ENCODE measurements around the gene GALNTL6.
"Not testable (repeated sequence)": the region's sequence is repeated elsewhere in the genome, so short reads cannot be mapped to it uniquely, and the experiment has no call there.

GALNTL6 gene

DNA sequence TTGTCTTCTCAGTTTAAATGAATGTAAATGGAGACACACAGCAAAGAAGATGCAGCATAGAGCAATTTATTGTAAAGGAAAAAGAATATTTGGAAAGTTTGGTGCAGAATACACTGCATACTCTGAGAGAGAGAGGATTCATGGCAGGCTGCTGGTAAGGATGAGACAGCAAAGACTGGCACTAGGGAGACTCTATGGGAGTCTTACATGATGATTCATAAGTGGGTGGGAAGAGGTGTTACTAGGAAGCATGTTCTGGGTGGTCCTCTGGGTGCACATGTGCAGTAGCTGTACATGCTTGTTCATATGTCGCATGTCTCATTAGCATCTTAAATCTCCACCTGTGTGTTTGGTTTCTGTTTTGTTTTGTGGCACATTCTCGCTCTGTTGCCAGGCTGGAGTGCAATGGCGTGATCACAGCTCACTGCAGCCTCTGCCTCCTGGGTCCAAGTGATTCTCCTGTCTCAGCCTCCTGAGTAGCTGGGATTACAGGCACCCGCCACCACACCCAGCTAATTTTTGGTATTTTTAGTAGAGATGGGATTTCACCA lies 1164.4 kb downstream of the GALNTL6 start:
- DNase-seq (ENCODE audit: low read depth in 1 of 2, low spot score in 1 of 2): not testable (repeated sequence)

DNA sequence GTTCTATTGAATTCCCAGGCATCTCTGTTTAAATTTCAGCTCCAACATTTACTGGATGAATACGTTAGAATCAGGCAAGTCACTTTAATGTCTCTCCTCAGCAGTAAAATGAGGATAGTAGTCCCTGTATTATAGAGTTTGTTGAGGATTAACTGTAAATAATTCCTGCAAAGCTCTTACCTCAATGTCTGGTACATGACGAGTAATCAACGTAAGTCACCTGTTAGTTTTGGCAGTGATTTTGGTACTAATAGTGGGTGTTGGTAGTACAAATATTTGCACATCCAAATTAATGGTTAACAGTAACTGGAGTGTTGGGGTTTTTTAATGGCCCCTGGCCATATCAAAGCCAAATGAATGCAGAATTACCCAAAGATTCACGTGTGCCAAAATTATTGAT lies 1165.6 kb downstream of the GALNTL6 start:
- no peak for DNase-seq (ENCODE audit: low read depth in 1 of 2, low spot score in 1 of 2)

DNA sequence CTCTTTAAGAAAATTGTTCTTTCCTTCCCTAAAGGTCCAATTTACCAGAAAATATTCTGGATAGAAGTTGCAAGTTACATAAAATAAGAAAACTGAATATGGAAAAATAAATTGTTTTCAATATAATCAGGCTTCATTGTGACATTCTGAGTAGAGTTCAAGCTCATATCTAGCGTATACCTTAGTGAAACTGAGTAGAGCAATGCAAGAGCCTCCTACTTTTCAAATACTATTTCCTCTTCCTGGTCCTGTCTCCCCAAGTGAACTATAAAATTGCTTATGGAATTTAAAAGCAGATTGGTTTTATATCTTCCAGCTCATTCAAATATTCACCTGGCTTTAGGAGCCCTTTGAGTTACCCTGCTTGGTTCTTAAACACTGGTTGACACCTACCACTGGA lies 1166.1 kb downstream of the GALNTL6 start:
- no peak for DNase-seq (ENCODE audit: low read depth in 1 of 2, low spot score in 1 of 2)

DNA sequence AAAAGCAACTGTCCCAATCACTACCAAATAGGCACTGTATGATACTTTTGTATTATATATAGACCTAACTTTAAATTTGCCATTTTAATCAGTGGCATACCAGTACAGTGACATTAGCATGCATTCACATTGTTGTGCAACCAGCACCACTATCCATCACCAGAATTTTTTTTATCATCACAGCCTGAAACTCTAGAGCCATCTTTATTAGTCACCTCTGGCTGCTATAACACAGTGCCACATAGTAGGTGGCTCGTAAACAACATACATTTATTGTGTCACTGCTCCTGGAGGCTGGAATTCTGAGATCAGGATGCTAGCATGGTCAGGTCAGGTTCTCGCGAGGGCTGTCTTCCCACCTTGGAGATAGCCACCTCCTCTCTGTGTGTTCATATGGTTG lies 1167.0 kb downstream of the GALNTL6 start:
- DNase-seq (ENCODE audit: low read depth in 1 of 2, low spot score in 1 of 2): no peak

DNA sequence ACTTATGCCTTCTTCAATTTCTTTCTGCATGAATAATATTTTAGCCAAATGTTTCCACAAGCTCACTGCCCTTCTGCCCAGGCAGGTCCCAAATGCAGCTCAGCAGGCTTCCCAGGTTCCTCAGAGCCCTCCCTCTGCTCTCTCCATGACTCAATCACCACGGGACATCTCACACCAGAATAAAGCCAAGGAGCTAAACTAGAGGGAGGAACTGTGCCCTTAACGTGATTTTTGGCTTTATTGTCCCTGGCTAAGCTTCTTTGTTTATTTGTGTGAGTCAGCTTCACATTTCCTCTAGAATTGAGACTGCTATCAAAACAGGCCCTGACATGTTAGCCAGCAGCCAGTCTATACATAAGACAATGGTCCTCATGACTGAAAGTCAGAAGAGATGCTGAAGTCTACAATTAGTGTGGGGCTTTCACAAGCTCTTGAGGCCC lies 1169.0 kb downstream of the GALNTL6 start:
- no peak for DNase-seq (ENCODE audit: low read depth in 1 of 2, low spot score in 1 of 2)

DNA sequence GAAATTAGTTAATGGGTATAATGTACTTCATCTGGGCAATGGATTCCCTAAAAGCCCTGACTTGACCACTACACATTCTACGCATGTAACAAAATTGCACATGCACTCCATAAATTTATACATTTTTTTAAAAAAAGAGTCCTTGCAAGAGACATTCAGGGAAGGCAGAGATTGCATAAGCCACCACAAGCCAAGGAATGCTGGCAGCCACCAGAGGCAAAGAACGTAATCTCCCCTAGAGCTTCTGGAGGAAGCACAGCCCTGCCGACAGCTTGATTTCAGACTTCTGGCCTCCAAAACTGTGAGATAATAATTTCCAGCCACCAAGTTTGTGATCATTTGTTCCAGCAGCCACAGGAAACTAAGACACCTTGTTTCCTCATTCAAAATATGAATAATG lies 1169.8 kb downstream of the GALNTL6 start:
- no peak for DNase-seq (ENCODE audit: low read depth in 1 of 2, low spot score in 1 of 2)

DNA sequence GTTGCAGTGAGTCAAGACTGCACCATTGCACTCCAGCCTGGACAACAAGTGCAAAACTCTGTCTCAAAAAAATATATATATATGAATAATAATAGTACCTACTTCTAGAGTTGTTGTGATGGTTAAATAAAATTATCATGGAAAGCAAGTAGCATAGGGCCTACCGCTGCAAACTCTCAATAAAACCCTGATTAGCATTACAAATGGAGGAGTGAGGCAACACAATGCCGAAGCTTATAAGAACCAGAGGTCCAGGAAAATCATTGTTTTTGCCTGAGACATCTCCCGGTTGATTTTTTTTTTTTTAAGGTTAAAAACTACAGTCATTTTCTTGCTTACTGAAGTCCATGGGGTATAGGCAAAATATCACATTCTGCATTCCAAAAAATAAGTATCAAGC lies 1170.4 kb downstream of the GALNTL6 start:
- DNase-seq (ENCODE audit: low read depth in 1 of 2, low spot score in 1 of 2): no peak

DNA sequence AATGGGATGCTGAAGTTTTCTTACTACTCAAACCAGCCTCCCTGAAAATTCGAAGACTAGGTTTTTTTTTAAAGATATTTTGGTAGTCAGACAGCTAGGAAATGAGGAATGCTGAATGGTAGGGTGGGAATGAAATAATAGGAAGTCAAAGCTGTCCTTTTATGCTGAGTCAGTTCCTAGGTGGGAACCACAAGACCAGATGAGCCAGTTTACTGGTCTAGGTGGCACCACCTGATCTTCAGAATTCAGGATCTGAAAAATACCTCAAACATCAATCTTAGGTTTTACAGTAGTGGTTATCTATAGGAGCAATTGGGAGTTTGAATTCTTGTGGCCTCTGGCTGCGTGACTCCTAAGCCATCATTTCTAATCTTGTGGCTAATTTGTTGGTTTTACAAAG lies 1172.3 kb downstream of the GALNTL6 start:
- no peak for DNase-seq (ENCODE audit: low read depth in 1 of 2, low spot score in 1 of 2)

DNA sequence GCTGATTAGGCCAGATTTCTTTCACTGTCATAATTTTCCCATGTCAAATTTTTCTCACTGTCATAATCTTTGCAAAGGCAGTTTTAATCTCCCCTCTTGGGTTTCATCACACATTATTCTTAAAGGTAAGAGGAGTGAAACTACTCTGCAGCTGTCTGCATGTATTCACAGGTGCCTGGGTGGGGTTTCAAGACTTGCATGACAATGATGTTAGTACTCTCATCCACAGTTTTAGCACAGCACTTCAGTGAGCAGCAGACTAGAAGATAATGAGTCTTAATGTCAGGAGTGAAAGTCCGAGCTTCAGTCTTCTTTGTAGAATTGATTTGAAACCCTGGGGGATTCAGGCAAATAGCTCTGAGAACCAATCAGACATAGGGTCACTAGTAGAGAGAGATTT lies 1172.9 kb downstream of the GALNTL6 start:
- no peak for DNase-seq (ENCODE audit: low read depth in 1 of 2, low spot score in 1 of 2)

DNA sequence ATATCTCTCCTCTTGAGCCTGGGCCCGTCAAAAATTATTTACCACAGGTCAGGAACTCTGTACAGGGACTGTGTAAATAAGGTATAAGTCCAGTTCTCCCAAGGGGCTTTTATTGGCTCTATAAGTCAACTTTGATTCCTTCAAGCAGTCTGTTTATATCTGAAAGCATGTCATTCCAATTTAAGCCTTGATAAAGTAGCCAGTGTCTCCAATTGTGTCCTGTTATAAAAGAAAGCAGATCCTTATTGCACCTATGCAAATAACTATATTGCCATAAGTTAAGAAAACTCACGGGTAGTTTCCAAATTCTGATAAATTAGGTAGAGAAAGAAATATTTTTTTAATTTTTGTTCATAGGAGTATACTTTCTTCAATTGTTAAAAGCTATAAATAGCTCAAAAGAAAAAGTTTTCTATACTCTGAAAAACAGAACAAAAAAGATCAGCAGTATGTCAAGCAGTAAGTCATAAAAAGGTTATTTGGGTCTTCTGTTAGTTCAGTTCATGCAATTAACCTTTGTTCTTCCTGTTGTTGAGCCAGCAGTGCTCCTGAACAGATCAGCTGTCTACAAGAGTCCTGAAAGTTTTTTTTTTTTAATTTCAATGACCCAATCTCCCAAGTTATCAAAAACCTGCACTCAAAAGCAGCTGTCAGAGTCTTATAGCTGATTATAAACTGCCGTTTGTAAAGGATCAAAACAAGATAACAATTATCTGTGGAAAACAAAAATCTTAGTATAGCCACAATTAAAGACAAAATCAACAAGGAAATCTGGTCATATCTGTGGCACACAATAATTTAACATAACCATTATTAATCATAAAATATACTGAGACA lies 1177.0 kb downstream of the GALNTL6 start:
- no peak for DNase-seq (ENCODE audit: low read depth in 1 of 2, low spot score in 1 of 2)

DNA sequence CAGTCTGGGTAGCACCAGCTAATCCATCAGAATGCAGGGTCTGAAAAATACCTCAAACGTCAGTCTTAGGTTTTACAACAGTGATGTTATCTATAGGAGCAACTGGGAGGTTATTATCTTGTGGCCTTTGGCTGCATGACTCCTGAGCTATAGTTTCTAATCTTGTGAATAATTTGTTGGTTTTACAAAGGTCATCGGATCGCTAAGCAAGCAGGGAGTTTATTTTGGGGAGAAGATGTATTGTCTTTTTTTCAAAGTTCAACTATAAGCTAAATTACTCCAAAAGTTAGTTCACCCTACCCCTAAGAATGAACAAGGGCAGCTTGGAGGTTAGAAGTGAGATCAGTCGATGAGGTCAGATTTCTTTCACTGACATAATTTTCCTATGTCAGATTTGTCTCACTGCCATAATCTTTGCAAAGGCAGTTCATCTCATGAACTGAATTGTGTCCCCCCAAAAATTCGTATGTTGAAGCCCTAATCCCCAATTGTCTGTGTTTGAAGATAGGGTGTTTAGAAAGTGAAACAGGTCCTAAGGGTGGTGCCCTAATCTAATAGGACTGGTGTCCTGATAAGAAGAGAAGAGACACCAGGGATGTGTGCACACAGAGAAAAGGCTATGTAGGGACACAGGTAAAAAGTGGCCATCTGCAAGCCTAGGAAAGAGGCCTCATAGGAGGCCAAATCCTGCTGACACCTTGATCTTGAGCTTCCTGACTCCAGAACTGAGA lies 1179.6 kb downstream of the GALNTL6 start:
- no peak for DNase-seq (ENCODE audit: low read depth in 1 of 2, low spot score in 1 of 2)

DNA sequence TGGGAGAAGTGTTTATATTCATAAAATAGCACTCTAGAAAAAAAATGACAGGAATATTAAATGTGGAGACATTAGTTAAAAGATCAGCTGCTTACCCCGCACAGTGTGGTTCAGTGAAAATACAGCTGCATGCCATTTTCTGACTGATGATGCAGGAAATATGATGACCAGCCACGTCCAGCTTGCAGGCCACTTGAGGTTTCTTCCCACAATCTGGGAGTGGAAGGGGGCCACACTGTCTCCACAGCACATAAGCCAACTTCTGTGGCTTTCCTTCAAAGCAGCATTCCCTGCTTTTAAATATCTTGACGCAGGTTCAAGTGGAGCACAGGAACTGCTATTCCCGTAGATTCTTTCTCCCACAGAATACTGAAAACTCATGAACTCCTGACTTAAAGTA lies 1182.0 kb downstream of the GALNTL6 start:
- no peak for DNase-seq (ENCODE audit: low read depth in 1 of 2, low spot score in 1 of 2)

DNA sequence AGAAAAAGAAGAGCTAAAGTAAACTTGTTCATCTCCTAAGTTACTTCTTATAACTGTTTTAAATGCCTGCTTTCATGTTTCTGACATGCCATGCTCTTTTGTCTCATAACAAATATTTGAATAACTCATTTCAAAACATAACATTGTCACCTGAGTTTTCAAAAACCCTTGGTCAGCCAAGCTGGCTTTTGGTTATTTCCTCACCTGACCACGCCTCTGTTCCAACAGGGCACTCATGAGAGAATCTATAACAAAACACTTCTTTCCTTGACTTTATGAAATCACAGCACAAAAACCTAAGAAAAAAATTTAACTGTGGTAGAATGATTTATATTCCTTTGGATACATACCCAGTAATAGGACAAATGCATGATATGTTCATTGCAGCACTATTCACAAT lies 1182.5 kb downstream of the GALNTL6 start:
- DNase-seq (ENCODE audit: low read depth in 1 of 2, low spot score in 1 of 2): no peak

DNA sequence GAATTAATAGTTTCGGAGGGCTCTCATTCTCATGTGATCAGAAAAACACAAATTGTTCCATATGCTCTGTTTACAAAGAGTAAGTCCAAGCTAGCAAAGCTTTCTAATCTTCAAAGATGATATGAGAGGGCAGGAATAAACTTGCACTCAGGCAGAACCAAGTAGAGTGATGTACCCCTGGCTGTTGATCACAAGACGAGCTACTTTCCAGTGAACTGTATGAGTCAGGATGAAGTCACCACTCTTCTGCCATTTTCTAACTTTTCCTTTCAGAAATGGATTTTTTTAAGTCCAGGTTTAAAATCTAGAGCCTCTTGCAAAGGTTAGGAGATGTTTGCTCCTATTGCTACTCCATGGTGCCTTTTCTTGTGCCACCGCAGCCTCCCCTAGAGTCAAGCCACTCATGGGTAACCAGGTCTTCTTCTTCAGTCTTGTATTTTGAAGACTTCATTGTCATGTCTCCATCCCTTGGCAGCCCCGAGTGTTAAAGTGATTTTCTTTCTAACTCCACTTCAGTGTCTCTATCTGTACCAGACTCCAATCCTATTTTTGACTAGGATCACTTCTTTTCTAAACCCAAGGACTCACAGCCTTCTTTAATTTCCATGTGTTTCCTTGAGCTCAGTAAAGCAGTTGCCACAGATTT lies 1183.5 kb downstream of the GALNTL6 start:
- DNase-seq (ENCODE audit: low read depth in 1 of 2, low spot score in 1 of 2): no peak

DNA sequence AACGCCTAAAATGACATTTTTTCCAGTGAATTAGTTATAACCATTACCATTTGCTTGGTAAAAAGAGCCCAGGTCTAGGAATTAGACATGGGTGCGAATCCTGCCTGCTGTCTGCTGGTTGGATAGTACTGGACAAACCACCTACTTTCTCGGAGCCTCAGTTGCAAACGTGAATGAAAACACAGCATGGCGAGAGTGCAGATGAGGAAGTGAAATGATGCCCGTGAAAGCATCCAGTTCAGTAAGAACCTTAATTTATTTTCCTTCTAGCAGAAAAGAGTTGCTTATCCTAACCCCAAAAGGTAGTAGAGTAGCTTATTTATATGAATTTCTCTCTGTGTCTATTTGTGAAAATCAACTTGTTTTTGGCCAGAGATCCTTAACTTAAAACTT lies 1184.0 kb downstream of the GALNTL6 start:
- DNase-seq (ENCODE audit: low read depth in 1 of 2, low spot score in 1 of 2): no peak

DNA sequence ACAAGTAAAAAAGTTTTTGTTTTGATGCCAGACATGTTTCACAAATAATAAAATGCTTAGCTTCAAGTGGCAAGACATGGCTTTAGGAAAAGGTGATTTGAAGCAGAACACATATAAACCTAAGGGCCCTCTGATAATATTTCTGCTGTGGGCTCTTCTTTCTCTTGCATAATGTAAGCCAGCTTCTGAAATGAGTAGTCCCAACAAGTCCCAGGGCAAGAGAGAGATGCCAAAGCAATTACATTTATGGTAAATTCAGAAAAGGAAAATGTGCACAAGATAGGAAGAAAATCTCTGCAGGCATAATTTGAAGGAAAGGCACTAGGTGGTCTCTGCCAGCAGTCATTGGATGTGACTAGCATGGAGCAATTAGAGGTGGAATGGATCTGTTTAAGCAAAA lies 1184.7 kb downstream of the GALNTL6 start:
- no peak for DNase-seq (ENCODE audit: low read depth in 1 of 2, low spot score in 1 of 2)

DNA sequence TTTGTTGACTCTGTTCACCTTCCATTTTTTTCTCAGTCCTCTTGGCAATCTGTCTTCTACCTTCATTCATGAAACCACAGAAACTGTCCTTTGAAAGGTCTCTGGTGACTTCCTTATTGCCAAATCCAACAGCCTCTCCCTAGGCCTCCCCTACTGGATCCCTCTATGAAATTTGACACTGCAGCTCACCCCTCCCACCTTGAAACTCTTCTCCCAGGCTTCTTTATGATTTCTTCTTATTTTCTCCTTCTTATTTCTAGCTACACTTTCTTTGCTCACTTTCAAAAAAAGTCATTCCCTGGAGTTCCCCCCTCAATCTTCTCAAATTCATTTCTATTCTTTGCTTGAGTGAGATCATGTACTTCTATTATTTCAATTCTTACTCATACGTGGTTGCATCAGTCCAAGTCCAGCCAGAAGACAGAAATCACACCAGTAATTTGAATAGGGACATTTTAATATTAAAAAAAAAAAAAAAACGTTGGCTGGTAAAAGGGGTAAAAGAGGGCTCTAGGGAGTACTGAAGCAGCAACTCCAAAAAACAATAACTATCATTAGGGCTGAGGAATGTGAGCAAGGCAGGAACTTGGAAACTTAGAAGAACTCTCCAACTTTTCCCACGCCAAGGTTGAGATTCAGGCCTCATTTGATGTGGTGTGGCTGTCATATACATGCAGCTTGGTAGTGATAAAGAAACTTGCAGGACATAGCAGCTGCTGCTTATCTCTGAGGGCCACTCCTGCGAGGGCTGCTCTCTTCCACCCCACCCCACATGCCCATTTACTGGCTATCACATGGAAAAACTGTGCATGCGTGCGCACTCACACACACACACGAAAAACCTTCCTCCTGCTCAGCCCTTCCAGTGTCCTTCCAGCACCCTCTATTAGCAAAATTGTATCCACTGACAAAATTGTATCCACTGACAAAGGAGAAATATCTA lies 1185.6 kb downstream of the GALNTL6 start:
- DNase-seq (ENCODE audit: low read depth in 1 of 2, low spot score in 1 of 2): no peak

DNA sequence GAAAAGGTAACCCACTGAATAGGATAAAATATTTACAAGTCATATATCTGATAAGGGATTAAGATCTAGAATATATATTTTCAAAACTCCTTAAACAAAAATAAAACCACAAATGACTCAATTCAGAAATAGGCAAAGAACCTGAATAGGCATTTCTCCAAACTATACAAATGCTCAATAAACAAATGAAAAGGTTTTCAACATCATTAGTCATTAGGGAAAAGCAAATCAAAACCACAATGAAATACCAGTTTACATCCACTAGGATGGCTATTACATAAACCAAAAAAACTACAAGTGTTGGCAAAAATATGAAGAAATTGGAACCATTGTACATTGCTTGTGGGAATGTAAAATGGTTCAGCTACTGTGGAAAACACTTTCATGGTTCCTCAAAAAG lies 1188.4 kb downstream of the GALNTL6 start:
- DNase-seq (ENCODE audit: low read depth in 1 of 2, low spot score in 1 of 2): no peak

DNA sequence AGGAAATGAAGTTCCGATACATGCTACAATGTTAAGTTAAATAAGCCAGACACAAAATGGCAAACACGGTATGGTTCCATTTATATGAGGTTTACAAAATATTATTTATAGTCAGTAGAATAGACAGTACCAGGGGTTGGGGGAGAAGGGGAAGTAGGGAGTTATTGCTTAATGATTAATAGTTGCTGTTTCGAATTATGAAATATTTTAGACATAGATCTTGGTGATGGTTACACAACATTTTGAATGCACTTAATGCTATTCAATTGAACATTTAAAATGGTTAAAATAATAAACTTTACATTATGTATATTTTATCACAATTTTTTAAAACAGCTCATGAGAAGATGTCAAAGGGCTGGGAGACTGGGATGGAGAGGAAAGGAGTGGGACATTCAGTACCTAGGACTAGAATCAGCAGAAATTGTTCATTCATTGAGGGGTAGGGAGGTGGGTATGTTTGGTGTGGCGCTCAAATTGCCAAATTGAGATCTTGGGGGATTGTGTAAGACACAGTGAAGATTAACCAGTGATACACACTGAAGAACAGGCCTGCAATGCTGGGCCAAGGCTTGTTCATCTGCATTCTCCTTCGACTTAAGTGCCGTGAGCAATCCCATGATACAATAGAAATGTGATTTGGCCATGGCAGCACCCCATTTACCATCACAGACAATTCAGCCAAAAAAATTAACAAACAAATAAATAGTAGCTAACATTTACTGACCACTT lies 1189.8 kb downstream of the GALNTL6 start:
- DNase-seq (ENCODE audit: low read depth in 1 of 2, low spot score in 1 of 2): no peak
